Measurements from ENCODE around the gene PIGT.
A peak's percentile ranks its signal among the peaks of the same experiment; 100 is the strongest.

DNA sequence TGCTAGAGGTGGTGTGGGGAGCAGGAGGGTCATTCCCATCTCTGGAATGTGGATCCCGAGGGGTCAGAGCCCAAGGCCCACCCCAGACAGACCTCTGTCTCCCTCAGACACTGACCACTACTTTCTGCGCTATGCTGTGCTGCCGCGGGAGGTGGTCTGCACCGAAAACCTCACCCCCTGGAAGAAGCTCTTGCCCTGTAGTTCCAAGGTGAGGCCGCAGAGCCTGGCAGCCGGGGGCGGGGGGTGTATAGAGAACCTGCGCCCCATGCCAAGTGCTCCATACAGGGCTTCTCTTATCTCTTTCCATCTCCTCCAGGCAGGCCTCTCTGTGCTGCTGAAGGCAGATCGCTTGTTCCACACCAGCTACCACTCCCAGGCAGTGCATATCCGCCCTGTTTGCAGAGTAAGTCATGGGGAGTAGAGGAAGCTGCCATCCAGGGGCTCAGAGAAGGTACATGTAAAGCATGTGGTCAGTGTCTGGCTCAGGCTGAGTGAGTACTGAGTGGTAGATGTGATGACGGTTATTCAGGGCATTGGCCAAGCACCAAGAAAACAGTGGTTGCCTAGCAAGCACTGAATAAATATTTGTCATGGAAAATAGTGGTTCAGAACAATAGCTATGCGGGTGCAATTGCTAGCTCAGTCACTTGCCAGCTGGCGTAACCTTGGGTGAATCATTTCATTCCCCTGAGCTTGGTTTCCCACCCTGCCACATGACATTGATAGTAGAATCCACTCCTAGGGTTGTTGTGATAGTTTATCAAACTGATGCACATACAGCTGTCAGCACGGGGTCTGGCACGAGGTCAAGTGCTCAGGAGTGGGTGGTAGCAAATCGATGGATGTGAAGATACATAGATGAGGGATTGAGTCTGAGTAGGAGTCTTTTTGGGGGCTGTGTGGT, 3.5 kb downstream of the PIGT start:
- TF ChIP-seq, protein P1, sequence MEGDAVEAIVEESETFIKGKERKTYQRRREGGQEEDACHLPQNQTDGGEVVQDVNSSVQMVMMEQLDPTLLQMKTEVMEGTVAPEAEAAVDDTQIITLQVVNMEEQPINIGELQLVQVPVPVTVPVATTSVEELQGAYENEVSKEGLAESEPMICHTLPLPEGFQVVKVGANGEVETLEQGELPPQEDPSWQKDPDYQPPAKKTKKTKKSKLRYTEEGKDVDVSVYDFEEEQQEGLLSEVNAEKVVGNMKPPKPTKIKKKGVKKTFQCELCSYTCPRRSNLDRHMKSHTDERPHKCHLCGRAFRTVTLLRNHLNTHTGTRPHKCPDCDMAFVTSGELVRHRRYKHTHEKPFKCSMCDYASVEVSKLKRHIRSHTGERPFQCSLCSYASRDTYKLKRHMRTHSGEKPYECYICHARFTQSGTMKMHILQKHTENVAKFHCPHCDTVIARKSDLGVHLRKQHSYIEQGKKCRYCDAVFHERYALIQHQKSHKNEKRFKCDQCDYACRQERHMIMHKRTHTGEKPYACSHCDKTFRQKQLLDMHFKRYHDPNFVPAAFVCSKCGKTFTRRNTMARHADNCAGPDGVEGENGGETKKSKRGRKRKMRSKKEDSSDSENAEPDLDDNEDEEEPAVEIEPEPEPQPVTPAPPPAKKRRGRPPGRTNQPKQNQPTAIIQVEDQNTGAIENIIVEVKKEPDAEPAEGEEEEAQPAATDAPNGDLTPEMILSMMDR (IDR thresholded peaks at IDR 0.05): no peak
- TF ChIP-seq POLR2A (IDR thresholded peaks at IDR 0.05) (no peak), EP300 (IDR thresholded peaks at IDR 0.05) (no peak), POLR2AphosphoS5 (IDR thresholded peaks at IDR 0.05) (peak; percentile 8 to 89 (median 88))

Data from stomach (tissue), 4 donors.